CD4-positive, alpha-beta T cell (primary cell): ENCODE measurements around the gene AFAP1. TPM values are rescaled to one million over a fixed set of nuclear protein-coding genes. Genes with fewer than 3 reads are reported as not detected.

Experiments
- ATAC-seq: fragments of 200-7000 bp; cut with Tn5 transposase; one replicate; pipeline ENCODE4 v1.10.0; 2022; ENCODE audit warnings: mild to moderate bottlenecking; ENCODE audit not compliant: poor library complexity
- CTCF ChIA-PET: fragments of 350-600 bp; sonication (Branson Sonifier 250); formaldehyde crosslinking; loops from one replicate; lab custom pipeline; 2021; ENCODE audit warnings: antibody characterized with exemption, inconsistent platforms; lab: Charles Lee
- POLR2A ChIA-PET: fragments of 350-600 bp; sonication (Branson Sonifier 250); formaldehyde crosslinking; loops from one replicate; lab custom pipeline; 2021; ENCODE audit warnings: antibody characterized with exemption, inconsistent platforms; lab: Charles Lee
- DNase-seq, 14 experiments: peaks; one replicate each; pipeline ENCODE4 v3.0.0-alpha.2; 2013 to 2020; ENCODE audit warnings: mixed read lengths in 2 of 14
- H3K27ac ChIP-seq, 2 donors: one replicate each; pipeline versions ENCODE4 v1.5.1 to v1.7.0; 2013; ENCODE audit warnings: low read length in 2 of 2, low read depth in 1 of 2, mild to moderate bottlenecking in 1 of 2
- H3K27me3 ChIP-seq, 2 experiments: 1 replicate in 1 of 2; 2 replicates in 1 of 2; pipeline versions ENCODE4 v1.6.1 to v1.7.0; 2013; ENCODE audit warnings: low read length in 2 of 2, control low read depth in 1 of 2, mild to moderate bottlenecking in 1 of 2, moderate library complexity in 1 of 2; ENCODE audit not compliant: insufficient read depth in 2 of 2, control insufficient read depth in 1 of 2
- H3K36me3 ChIP-seq: one replicate; pipeline ENCODE4 v1.6.1; 2013; ENCODE audit warnings: low read length, control low read depth; ENCODE audit not compliant: insufficient read depth
- H3K4me1 ChIP-seq: one replicate; pipeline ENCODE4 v1.6.1; 2013; ENCODE audit warnings: low read length, control low read depth; ENCODE audit not compliant: insufficient read depth
- H3K4me3 ChIP-seq: one replicate; pipeline ENCODE4 v1.5.1; 2013; ENCODE audit warnings: mild to moderate bottlenecking, low read length, moderate library complexity
- H3K9me3 ChIP-seq, 2 experiments: 1 replicate in 1 of 2; 2 replicates in 1 of 2; pipeline versions ENCODE4 v1.6.1 to v1.7.0; 2013; ENCODE audit warnings: low read length in 2 of 2, mild to moderate bottlenecking in 2 of 2, control low read depth in 1 of 2, moderate library complexity in 1 of 2; ENCODE audit not compliant: control insufficient read depth in 1 of 2, insufficient read depth in 1 of 2
- H3K27ac Mint-ChIP-seq: one replicate; pipeline ENCODE4 v1.8.0; 2020; ENCODE audit warnings: mixed read lengths
- H3K27me3 Mint-ChIP-seq: one replicate; pipeline ENCODE4 v1.8.0; 2021; ENCODE audit warnings: mixed read lengths
- H3K36me3 Mint-ChIP-seq: one replicate; pipeline ENCODE4 v1.8.0; 2021; ENCODE audit warnings: low read depth, mixed read lengths
- H3K4me1 Mint-ChIP-seq: one replicate; pipeline ENCODE4 v1.8.0; 2021; ENCODE audit warnings: low read depth, mixed read lengths
- H3K4me3 Mint-ChIP-seq: one replicate; pipeline ENCODE4 v1.8.0; 2020; ENCODE audit warnings: mild to moderate bottlenecking, mixed read lengths
- H3K9me3 Mint-ChIP-seq: one replicate; pipeline ENCODE4 v1.8.0; 2020; ENCODE audit warnings: mixed read lengths
- intact Hi-C, 2 experiments: fragments of 100-400 bp; cut with DNase I in 1 of 2; cut with micrococcal nuclease in 1 of 2; formaldehyde crosslinking; loops; one replicate each; pipeline versions ENCODE4 v1.15.1 to v1.9.0; 2023 to 2025; cut with DNase I, micrococcal nuclease
- total RNA-seq, 174 experiments: library from RNA in 2 of 174; stranded (reverse) in 2 of 174; gene quantifications; one replicate each; pipeline ENCODE4 v1.2.3 and lab custom pipeline; 2021 to 2026
- TF ChIP-seq, protein P1 (sequence below): fragments of 200-600 bp; IDR thresholded peaks from one replicate; pipeline ENCODE4 v1.8.0; 2022; ENCODE audit warnings: antibody characterized with exemption, mild to moderate bottlenecking

Gene AFAP1
- total RNA-seq, 2 experiments from 2014 or later: 9.8 to 10.9 TPM

DNA sequence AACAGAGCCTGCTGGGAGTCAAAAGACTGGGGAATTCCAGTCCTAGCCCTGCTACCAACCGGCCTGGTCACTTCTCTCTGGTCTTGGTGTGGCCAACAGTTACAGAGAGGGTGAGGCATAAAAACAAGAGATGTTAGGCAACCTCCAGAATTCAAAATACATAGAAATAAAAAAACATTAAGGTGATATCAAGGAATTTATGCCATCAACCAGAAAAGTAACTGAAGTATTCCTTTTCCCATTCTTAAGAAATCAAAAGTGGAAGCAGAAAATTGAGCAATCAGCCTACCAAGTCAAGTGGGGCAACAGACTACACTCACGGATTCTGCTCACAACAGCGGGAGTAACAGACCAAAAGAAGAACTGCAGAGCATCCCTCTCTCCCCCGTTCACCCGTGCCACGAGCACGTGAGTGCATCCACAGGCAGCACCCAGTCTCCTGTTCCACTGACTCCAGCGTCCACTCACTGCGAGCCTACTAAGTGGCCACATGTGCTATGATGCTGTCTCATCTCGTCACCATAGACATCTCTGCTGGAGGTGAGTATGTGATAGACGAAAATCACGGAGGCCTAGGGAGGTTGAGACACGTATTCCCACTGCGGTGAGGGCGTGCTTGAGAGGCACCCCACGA, 29.3 kb downstream of the AFAP1 start:
- no peaks in the 10 kb centered on the region for H3K36me3 Mint-ChIP-seq
- Histone ChIP-seq H3K9me3 (no peaks in the 10 kb centered on the region), H3K27me3 (no peaks in the 10 kb centered on the region), H3K4me3 (no peak overlapping the region), H3K36me3 (no peaks in the 10 kb centered on the region), H3K27ac (no peak overlapping the region), H3K4me1 (peaks cover 7% of the 10 kb centered on the region)
- H3K4me3 Mint-ChIP-seq: no peak overlapping the region
- H3K27me3 Mint-ChIP-seq: no peaks in the 10 kb centered on the region
- H3K4me1 Mint-ChIP-seq: peaks cover 60% of the 10 kb centered on the region
- no peak for DNase-seq
- no peak for ATAC-seq
- CTCF ChIA-PET: no interaction called here
- TF ChIP-seq, protein P1, sequence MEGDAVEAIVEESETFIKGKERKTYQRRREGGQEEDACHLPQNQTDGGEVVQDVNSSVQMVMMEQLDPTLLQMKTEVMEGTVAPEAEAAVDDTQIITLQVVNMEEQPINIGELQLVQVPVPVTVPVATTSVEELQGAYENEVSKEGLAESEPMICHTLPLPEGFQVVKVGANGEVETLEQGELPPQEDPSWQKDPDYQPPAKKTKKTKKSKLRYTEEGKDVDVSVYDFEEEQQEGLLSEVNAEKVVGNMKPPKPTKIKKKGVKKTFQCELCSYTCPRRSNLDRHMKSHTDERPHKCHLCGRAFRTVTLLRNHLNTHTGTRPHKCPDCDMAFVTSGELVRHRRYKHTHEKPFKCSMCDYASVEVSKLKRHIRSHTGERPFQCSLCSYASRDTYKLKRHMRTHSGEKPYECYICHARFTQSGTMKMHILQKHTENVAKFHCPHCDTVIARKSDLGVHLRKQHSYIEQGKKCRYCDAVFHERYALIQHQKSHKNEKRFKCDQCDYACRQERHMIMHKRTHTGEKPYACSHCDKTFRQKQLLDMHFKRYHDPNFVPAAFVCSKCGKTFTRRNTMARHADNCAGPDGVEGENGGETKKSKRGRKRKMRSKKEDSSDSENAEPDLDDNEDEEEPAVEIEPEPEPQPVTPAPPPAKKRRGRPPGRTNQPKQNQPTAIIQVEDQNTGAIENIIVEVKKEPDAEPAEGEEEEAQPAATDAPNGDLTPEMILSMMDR: no peak
- no peaks in the 10 kb centered on the region for H3K9me3 Mint-ChIP-seq
- intact Hi-C loops: no loop called here
- no peak overlapping the region for H3K27ac Mint-ChIP-seq
- POLR2A ChIA-PET: no interaction called here

DNA sequence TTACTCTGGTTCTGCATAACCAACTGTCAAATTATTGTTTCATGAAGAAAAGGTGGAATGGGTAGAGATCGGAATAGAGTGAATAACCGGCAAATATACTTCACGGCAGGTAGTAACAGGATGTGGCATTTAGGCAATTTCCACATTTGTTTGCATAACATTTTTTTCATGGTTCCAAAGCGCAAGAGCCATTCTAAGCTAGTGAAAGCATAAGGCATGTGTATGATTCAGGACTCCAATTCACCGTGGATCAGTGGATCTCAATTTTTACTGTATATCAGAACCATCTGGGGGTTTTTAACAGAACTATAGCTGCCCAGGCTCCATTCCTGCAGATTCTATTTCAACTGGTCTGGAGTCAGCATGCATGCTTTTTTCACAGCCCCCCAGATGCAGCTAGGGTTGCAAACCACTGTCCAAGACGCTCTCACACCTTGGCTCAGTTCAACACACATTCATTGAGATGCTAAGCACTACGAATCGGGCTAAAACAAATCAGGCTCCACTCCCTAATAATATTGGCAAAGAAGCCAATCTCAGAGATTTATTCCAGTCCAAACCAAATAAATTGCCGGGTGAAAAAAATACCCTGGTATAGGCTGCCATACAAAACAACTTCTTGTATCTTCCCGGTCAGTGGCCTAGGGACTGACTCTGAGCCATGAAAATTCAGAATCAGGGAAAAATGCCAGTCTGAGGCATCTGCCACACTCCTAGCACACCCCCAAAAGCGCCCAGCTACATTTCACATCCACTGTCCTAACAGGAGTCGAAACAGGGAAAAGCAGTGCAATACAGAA, 30.0 kb downstream of the AFAP1 start:
- H3K27me3 Mint-ChIP-seq: no peaks in the 10 kb centered on the region
- ATAC-seq (no peak), DNase-seq (peak in 1 of 14 experiments; percentile 10)
- H3K36me3 Mint-ChIP-seq: no peaks in the 10 kb centered on the region
- peaks cover 6% of the 10 kb centered on the region for H3K4me1 ChIP-seq
- peaks cover 60% of the 10 kb centered on the region for H3K4me1 Mint-ChIP-seq
- H3K9me3 Mint-ChIP-seq: no peaks in the 10 kb centered on the region
- H3K9me3 ChIP-seq: no peaks in the 10 kb centered on the region
- H3K4me3 ChIP-seq: no peak overlapping the region
- H3K27ac ChIP-seq: no peak overlapping the region
- CTCF ChIA-PET: interaction anchor here (1.0 to 1.3 kb wide), 2 partner anchors 33 to 105 kb away, joined by 3 to 6 read pairs; no protein-coding TSS in a partner anchor
- no peak overlapping the region for H3K4me3 Mint-ChIP-seq
- POLR2A ChIA-PET: interaction anchor here (1.1 kb wide), 1 partner anchor 45 kb away, joined by 3 read pairs; no protein-coding TSS in a partner anchor
- TF ChIP-seq, protein P1: no peak
- H3K27me3 ChIP-seq: no peaks in the 10 kb centered on the region
- H3K27ac Mint-ChIP-seq: no peak overlapping the region
- intact Hi-C loops: no loop called here
- no peaks in the 10 kb centered on the region for H3K36me3 ChIP-seq

GRCh38 chr4:7908668-7909067, 31.0 kb downstream of the AFAP1 start:
- Histone ChIP-seq H3K4me3 (no peak overlapping the region), H3K27me3 (no peaks in the 10 kb centered on the region), H3K4me1 (peaks cover 6% of the 10 kb centered on the region), H3K36me3 (no peaks in the 10 kb centered on the region), H3K9me3 (no peaks in the 10 kb centered on the region), H3K27ac (no peak overlapping the region)
- ChIA-PET POLR2A (interaction anchor here (0.6 to 1.0 kb wide), 3 partner anchors 29 to 71 kb away, joined by 3 to 7 read pairs (median 5); partner anchors contain the start of gene AFAP1), CTCF (interaction anchor here (0.7 to 1.3 kb wide), 4 partner anchors 14 to 104 kb away, joined by 3 to 6 read pairs (median 4); no protein-coding TSS in a partner anchor)
- no peaks in the 10 kb centered on the region for H3K27me3 Mint-ChIP-seq
- no peak overlapping the region for H3K4me3 Mint-ChIP-seq
- TF ChIP-seq, protein P1: no peak
- peak; percentile 44 for ATAC-seq
- no peaks in the 10 kb centered on the region for H3K36me3 Mint-ChIP-seq
- no peak overlapping the region for H3K27ac Mint-ChIP-seq
- DNase-seq: peak in 2 of 14 experiments; percentile 7 to 12
- intact Hi-C loops: no loop called here
- H3K4me1 Mint-ChIP-seq: peaks cover 67% of the 10 kb centered on the region
- no peaks in the 10 kb centered on the region for H3K9me3 Mint-ChIP-seq
